T-cell (primary cell): ENCODE data around the gene CNKSR3. TPM values are rescaled to one million over a fixed set of nuclear protein-coding genes. Genes with fewer than 3 reads are reported as not detected.

Source experiments
- ATAC-seq, 4 experiments: fragments of 200-7000 bp in 3 of 4; fragments of 150-1000 bp in 1 of 4; cut with Tn5 transposase; replicated peaks in 1 of 4; 1 replicate in 3 of 4; 2 replicates in 1 of 4; pipeline ENCODE4 v1.10.0; 2021; ENCODE audit warnings: moderate library complexity in 3 of 4, mild to moderate bottlenecking in 2 of 4, moderate number of reproducible peaks in 1 of 4
- CTCF ChIA-PET, 2 donors: fragments of 300-600 bp; sonication (Branson Sonifier 250); formaldehyde crosslinking; loops; one replicate each; lab custom pipeline; 2022; ENCODE audit warnings: antibody characterized with exemption in 2 of 2; lab: Charles Lee
- POLR2A ChIA-PET, 2 donors: fragments of 300-600 bp; sonication (Branson Sonifier 250); formaldehyde crosslinking; loops; one replicate each; lab custom pipeline; 2022; ENCODE audit warnings: antibody characterized with exemption in 2 of 2; lab: Charles Lee
- DNase-seq, 35 experiments: peaks; one replicate each; pipeline versions ENCODE4 v3.0.0 to v3.0.0-alpha.2; 2013 to 2023
- H3K27ac ChIP-seq: one replicate; pipeline ENCODE4 v1.5.1; 2013; ENCODE audit warnings: low read length
- H3K27me3 ChIP-seq, 2 experiments: replicated peaks in 1 of 2; 1 replicate in 1 of 2; 2 replicates in 1 of 2; pipeline versions ENCODE4 v1.6.1 to v1.7.0; 2013; ENCODE audit warnings: low read length in 1 of 2, mixed read lengths in 1 of 2; ENCODE audit not compliant: control insufficient read depth in 2 of 2, insufficient read depth in 2 of 2; ENCODE audit errors: extremely low read depth in 1 of 2
- H3K36me3 ChIP-seq, 2 donors: 1 replicate in 1 of 2; 2 replicates in 1 of 2; pipeline versions ENCODE4 v1.6.1 to v1.7.0; 2013; ENCODE audit warnings: low read length in 1 of 2; ENCODE audit not compliant: control insufficient read depth in 2 of 2, insufficient read depth in 1 of 2; ENCODE audit errors: extremely low read depth in 1 of 2
- H3K4me1 ChIP-seq, 2 experiments: 1 replicate in 1 of 2; 2 replicates in 1 of 2; pipeline versions ENCODE4 v1.6.1 to v1.7.0; 2013; ENCODE audit warnings: low read length in 2 of 2, mixed read lengths in 1 of 2; ENCODE audit not compliant: insufficient read depth in 2 of 2, control insufficient read depth in 1 of 2; ENCODE audit errors: extremely low read depth in 1 of 2
- H3K4me3 ChIP-seq, 2 donors: 1 replicate in 1 of 2; 2 replicates in 1 of 2; pipeline versions ENCODE4 v1.5.1 to v1.7.0; 2013; ENCODE audit warnings: mild to moderate bottlenecking in 2 of 2, low read length in 1 of 2, moderate library complexity in 1 of 2; ENCODE audit not compliant: control insufficient read depth in 1 of 2; ENCODE audit errors: extremely low read depth in 1 of 2
- H3K9me3 ChIP-seq: 2 replicates; pipeline ENCODE4 v1.7.0; 2013
- H3K27ac Mint-ChIP-seq, 2 donors: one replicate each; pipeline ENCODE4 v1.8.0; 2020 to 2021; ENCODE audit warnings: mild to moderate bottlenecking in 2 of 2, mixed read lengths in 2 of 2
- H3K27me3 Mint-ChIP-seq, 2 donors: one replicate each; pipeline ENCODE4 v1.8.0; 2021 to 2022; ENCODE audit warnings: mixed read lengths in 2 of 2
- H3K36me3 Mint-ChIP-seq: one replicate; pipeline ENCODE4 v1.8.0; 2021; ENCODE audit warnings: mixed read lengths
- H3K4me1 Mint-ChIP-seq, 3 donors: one replicate each; pipeline ENCODE4 v1.8.0; 2020 to 2022; ENCODE audit warnings: mixed read lengths in 3 of 3, mild to moderate bottlenecking in 1 of 3
- H3K4me3 Mint-ChIP-seq, 3 donors: one replicate each; pipeline ENCODE4 v1.8.0; 2020 to 2022; ENCODE audit warnings: mild to moderate bottlenecking in 3 of 3, mixed read lengths in 3 of 3, moderate library complexity in 3 of 3
- H3K9me3 Mint-ChIP-seq, 3 donors: one replicate each; pipeline ENCODE4 v1.8.0; 2020 to 2022; ENCODE audit warnings: mixed read lengths in 3 of 3
- WGBS: methylation state at CpG from one replicate; pipeline ENCODE4 v1.1.5; 2013; ENCODE audit warnings: missing lambda C conversion rate; ENCODE audit not compliant: insufficient coverage; 5-methylcytosine and 5-hydroxymethylcytosine counted together
- total RNA-seq, 35 experiments: library from RNA in 6 of 35; stranded (reverse) in 6 of 35; fragments of 120-200 nt in 1 of 35; gene quantifications; one replicate each; pipeline versions ENCODE4 v1.2.1 to v1.2.4 and lab custom pipeline; 2013 to 2026

CNKSR3 gene
- total RNA-seq, 5 donors from 2014 or later (not counting 1 experiment from before 2014, with no cell fraction given): 0.05 to 0.35 (median 0.20) TPM

- H3K27me3 ChIP-seq: peaks cover 0 to 5% of the 10 kb centered on the region in 2 experiments
- Mint-ChIP-seq H3K4me1 (peaks cover 0 to 7% (median 0%) of the 10 kb centered on the region in 3 donors), H3K27ac (no peak overlapping the region), H3K9me3 (no peaks in the 10 kb centered on the region), H3K4me3 (no peak overlapping the region), H3K27me3 (peaks cover 0 to 10% of the 10 kb centered on the region in 2 donors), H3K36me3 (no peaks in the 10 kb centered on the region)
- DNase-seq: no peak
- no peak overlapping the region for H3K4me3 ChIP-seq
- H3K9me3 ChIP-seq: no peaks in the 10 kb centered on the region
- no peaks in the 10 kb centered on the region for H3K4me1 ChIP-seq
- ChIA-PET POLR2A (interaction anchor here in 1 of 2 donors (0.6 kb wide), 1 partner anchor 18 kb away, joined by 4 read pairs; no protein-coding TSS in a partner anchor), CTCF (interaction anchor here in 1 of 2 donors (0.5 kb wide), 1 partner anchor 307 kb away, joined by 4 read pairs; no protein-coding TSS in a partner anchor)
- no peaks in the 10 kb centered on the region for H3K36me3 ChIP-seq
- no peak for ATAC-seq
- no CpG with 5 or more reads among the region's 2 CpGs for WGBS
- H3K27ac ChIP-seq: no peak overlapping the region
Observed at GRCh38 chr6:154445417-154445816, 65.1 kb downstream of the CNKSR3 start.

- ChIA-PET POLR2A (no interaction called here), CTCF (no interaction called here)
- no peak overlapping the region for H3K27ac Mint-ChIP-seq
- Histone ChIP-seq H3K4me3 (no peak overlapping the region), H3K36me3 (no peaks in the 10 kb centered on the region), H3K4me1 (no peaks in the 10 kb centered on the region), H3K27me3 (peaks cover 0 to 8% of the 10 kb centered on the region in 2 experiments), H3K27ac (no peak overlapping the region), H3K9me3 (no peaks in the 10 kb centered on the region)
- H3K9me3 Mint-ChIP-seq: no peaks in the 10 kb centered on the region
- no peaks in the 10 kb centered on the region for H3K4me1 Mint-ChIP-seq
- ATAC-seq (no peak), DNase-seq (no peak)
- peaks cover under 1 to 15% of the 10 kb centered on the region in 2 donors for H3K27me3 Mint-ChIP-seq
- no peaks in the 10 kb centered on the region for H3K36me3 Mint-ChIP-seq
- H3K4me3 Mint-ChIP-seq: no peak overlapping the region
- 79% methylated on average over 9 of the region's 12 CpGs for WGBS
Observed at GRCh38 chr6:154441995-154442310, 68.5 kb downstream of the CNKSR3 start.

DNA sequence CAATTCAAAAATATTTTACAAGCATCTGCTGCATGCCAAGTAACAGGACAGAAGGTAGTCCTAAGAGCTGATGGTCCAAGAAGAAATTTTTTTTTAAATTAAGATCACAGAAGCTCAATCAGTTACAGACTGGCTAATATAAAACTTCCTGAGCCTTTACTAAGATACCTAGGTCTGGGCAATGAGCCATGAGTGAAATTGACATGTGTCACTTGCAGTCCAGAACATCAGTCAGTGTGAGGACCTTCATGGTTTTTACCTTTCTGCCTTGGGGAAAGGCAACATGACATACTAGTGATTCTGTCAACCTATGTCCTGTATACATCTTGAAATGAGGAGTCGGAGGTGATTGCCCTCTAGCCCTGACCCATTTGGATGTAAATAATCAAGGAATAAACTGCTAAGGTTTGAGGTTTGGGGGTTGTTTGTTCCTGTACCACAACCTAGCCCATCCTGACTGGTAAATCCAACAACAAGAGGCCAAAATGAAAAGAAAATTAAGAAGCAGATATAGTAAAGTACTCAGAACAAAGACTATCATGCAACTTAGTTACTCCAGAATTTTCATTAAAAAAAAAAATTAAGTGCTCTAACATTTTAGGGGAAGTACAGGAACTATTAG is 70.0 kb downstream of the CNKSR3 start:
- Mint-ChIP-seq H3K4me3 (no peak overlapping the region), H3K27me3 (peaks cover 3 to 15% of the 10 kb centered on the region in 2 donors), H3K27ac (no peak overlapping the region), H3K9me3 (no peaks in the 10 kb centered on the region), H3K36me3 (no peaks in the 10 kb centered on the region), H3K4me1 (no peaks in the 10 kb centered on the region)
- ChIA-PET POLR2A (interaction anchor here (0.6 kb wide), 2 partner anchors 393 to 532 kb away, joined by 3 read pairs; no protein-coding TSS in a partner anchor), CTCF (no interaction called here)
- no peaks in the 10 kb centered on the region for H3K36me3 ChIP-seq
- ATAC-seq (no peak), DNase-seq (no peak)
- H3K4me1 ChIP-seq: no peaks in the 10 kb centered on the region
- no peak overlapping the region for H3K27ac ChIP-seq
- H3K9me3 ChIP-seq: no peaks in the 10 kb centered on the region
- WGBS: 100% methylated on average over 1 of the region's 1 CpG
- no peak overlapping the region for H3K4me3 ChIP-seq
- peaks cover 0 to 12% of the 10 kb centered on the region in 2 experiments for H3K27me3 ChIP-seq

GRCh38 chr6:154440022-154440421 is 70.5 kb downstream of the CNKSR3 start:
- H3K9me3 Mint-ChIP-seq: no peaks in the 10 kb centered on the region
- no peak overlapping the region for H3K27ac Mint-ChIP-seq
- no peak overlapping the region for H3K4me3 ChIP-seq
- H3K27ac ChIP-seq: no peak overlapping the region
- H3K27me3 ChIP-seq: peaks cover 0 to 15% of the 10 kb centered on the region in 2 experiments
- POLR2A ChIA-PET: interaction anchor here in 1 of 2 donors (0.6 kb wide), 1 partner anchor 393 kb away, joined by 3 read pairs; no protein-coding TSS in a partner anchor
- H3K4me3 Mint-ChIP-seq: no peak overlapping the region
- no peaks in the 10 kb centered on the region for H3K36me3 ChIP-seq
- no peaks in the 10 kb centered on the region for H3K4me1 ChIP-seq
- WGBS: no CpG with 5 or more reads among the region's 3 CpGs
- no peaks in the 10 kb centered on the region for H3K9me3 ChIP-seq
- ATAC-seq (no peak), DNase-seq (no peak)
- H3K36me3 Mint-ChIP-seq: no peaks in the 10 kb centered on the region
- H3K4me1 Mint-ChIP-seq: no peaks in the 10 kb centered on the region
- CTCF ChIA-PET: no interaction called here
- H3K27me3 Mint-ChIP-seq: peaks cover 3 to 15% of the 10 kb centered on the region in 2 donors

- DNase-seq (no peak), ATAC-seq (no peak)
- WGBS: 85% methylated on average over 5 of the region's 9 CpGs
- H3K9me3 ChIP-seq: no peaks in the 10 kb centered on the region
- peaks cover 0 to 15% of the 10 kb centered on the region in 2 experiments for H3K27me3 ChIP-seq
- H3K27me3 Mint-ChIP-seq: peaks cover 3 to 12% of the 10 kb centered on the region in 2 donors
- no peaks in the 10 kb centered on the region for H3K36me3 Mint-ChIP-seq
- no peak overlapping the region for H3K4me3 ChIP-seq
- no peak overlapping the region for H3K27ac ChIP-seq
- no peaks in the 10 kb centered on the region for H3K4me1 Mint-ChIP-seq
- H3K4me3 Mint-ChIP-seq: no peak overlapping the region
- H3K36me3 ChIP-seq: no peaks in the 10 kb centered on the region
- no peaks in the 10 kb centered on the region for H3K4me1 ChIP-seq
- no peaks in the 10 kb centered on the region for H3K9me3 Mint-ChIP-seq
- POLR2A ChIA-PET: no interaction called here
- H3K27ac Mint-ChIP-seq: no peak overlapping the region
- CTCF ChIA-PET: no interaction called here
Observed at GRCh38 chr6:154438882-154439415, 71.5 kb downstream of the CNKSR3 start.

DNA sequence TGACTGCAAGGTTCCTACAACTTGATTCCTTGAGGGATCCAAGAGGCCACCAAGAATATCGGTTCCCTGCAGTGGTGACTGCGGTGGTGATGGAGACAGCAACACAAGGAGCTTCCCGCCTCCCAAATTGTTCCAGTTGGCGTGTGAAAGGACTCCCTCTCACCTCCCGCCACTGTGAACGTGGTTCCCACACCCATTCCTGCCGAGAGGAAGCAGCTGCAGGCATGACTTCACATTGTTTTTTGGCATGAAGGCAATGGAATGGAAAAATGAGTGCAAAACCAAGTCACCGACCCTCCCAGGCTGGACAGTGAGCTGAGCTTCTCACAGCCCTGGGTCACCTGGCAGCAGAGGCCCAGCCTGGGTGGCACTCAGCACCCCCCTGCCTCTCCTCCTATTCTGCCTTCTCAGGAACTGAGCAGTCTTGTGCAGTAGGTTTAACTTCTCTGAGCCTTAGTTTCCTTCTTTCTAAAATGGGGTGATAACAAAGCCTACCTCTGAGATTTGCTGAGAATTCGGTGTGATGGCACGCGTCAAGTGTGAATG is 75.0 kb downstream of the CNKSR3 start:
- Histone ChIP-seq H3K4me1 (no peaks in the 10 kb centered on the region), H3K9me3 (no peaks in the 10 kb centered on the region), H3K36me3 (no peaks in the 10 kb centered on the region), H3K4me3 (no peak overlapping the region), H3K27me3 (peaks cover 0 to 11% of the 10 kb centered on the region in 2 experiments), H3K27ac (no peak overlapping the region)
- CTCF ChIA-PET: no interaction called here
- ATAC-seq (no peak), DNase-seq (no peak)
- Mint-ChIP-seq H3K4me3 (no peak overlapping the region), H3K27ac (no peak overlapping the region), H3K9me3 (peaks cover 0 to 10% (median 6%) of the 10 kb centered on the region in 3 donors), H3K27me3 (peaks cover 3 to 5% of the 10 kb centered on the region in 2 donors), H3K36me3 (no peaks in the 10 kb centered on the region), H3K4me1 (no peaks in the 10 kb centered on the region)
- POLR2A ChIA-PET: no interaction called here
- 95% methylated on average over 9 of the region's 11 CpGs for WGBS
